Loucy (cell line): ENCODE data around the gene MPHOSPH8.
"Not testable (repeated sequence)": the region's sequence is repeated elsewhere in the genome, so short reads cannot be mapped to it uniquely, and the experiment has no call there.

Source experiments
- H2AFZ ChIP-seq: fragments of 200-600 bp; sonication (generic); 2 replicates; pipeline ENCODE4 v1.6.0; 2016; ENCODE audit warnings: antibody characterized with exemption, mild to moderate bottlenecking, low read length, moderate library complexity
- H3F3A ChIP-seq: fragments of 200-600 bp; 2 replicates; pipeline ENCODE4 v1.6.0; 2016; ENCODE audit warnings: antibody characterized with exemption, low read depth, mild to moderate bottlenecking
- H3K27me3 ChIP-seq: fragments of 200-600 bp; sonication (generic); 2 replicates; pipeline ENCODE4 v1.6.1; 2014; ENCODE audit warnings: low read length, mild to moderate bottlenecking; ENCODE audit not compliant: insufficient read depth, poor library complexity, severe bottlenecking
- H3K36me3 ChIP-seq: fragments of 200-600 bp; sonication (generic); 2 replicates; pipeline ENCODE4 v1.6.1; 2016; ENCODE audit warnings: low read length; ENCODE audit not compliant: insufficient read depth
- H3K4me1 ChIP-seq: fragments of 200-600 bp; sonication (generic); 2 replicates; pipeline ENCODE4 v1.5.1; 2014; ENCODE audit warnings: low read length, mild to moderate bottlenecking; ENCODE audit not compliant: insufficient read depth, poor library complexity, severe bottlenecking
- H3K4me2 ChIP-seq: fragments of 200-600 bp; sonication (generic); 2 replicates; pipeline ENCODE4 v1.6.0; 2014; ENCODE audit warnings: antibody characterized with exemption, low read length, low read depth, mild to moderate bottlenecking; ENCODE audit not compliant: poor library complexity, severe bottlenecking
- H3K4me3 ChIP-seq: fragments of 200-600 bp; sonication (generic); 2 replicates; pipeline ENCODE4 v1.5.1; 2014; ENCODE audit warnings: low read length, mild to moderate bottlenecking, mixed read lengths; ENCODE audit not compliant: poor library complexity, severe bottlenecking
- H3K79me2 ChIP-seq: fragments of 200-600 bp; sonication (generic); 2 replicates; pipeline ENCODE4 v1.6.1; 2014; ENCODE audit warnings: low read length; ENCODE audit not compliant: insufficient read depth
- H3K9ac ChIP-seq: fragments of 200-600 bp; sonication (generic); 2 replicates; pipeline ENCODE4 v1.6.0; 2014; ENCODE audit warnings: mild to moderate bottlenecking, low read depth, low read length, moderate library complexity; ENCODE audit not compliant: poor library complexity, severe bottlenecking
- H3K9me2 ChIP-seq: fragments of 200-600 bp; sonication (generic); replicated peaks from 2 replicates; pipeline ENCODE4 v1.6.1; 2016; ENCODE audit warnings: low read depth, low read length, mixed read lengths
- H3K9me3 ChIP-seq: fragments of 200-600 bp; sonication (generic); 2 replicates; pipeline ENCODE4 v1.6.1; 2014; ENCODE audit warnings: mild to moderate bottlenecking, antibody characterized with exemption, low read length, low read depth; ENCODE audit not compliant: insufficient read depth
- H4K20me1 ChIP-seq: fragments of 200-600 bp; sonication (generic); 2 replicates; pipeline ENCODE4 v1.6.0; 2014; ENCODE audit warnings: antibody characterized with exemption, low read length, mild to moderate bottlenecking; ENCODE audit not compliant: insufficient read depth, poor library complexity, severe bottlenecking
- CTCF ChIP-seq: fragments of 200-600 bp; sonication (generic); conservative IDR thresholded peaks from 2 replicates; pipeline ENCODE4 v1.5.1; 2014; ENCODE audit warnings: mild to moderate bottlenecking, antibody characterized with exemption, low read length
- EZH2phosphoT487 ChIP-seq: fragments of 200-600 bp; IDR thresholded peaks from 2 replicates; pipeline ENCODE4 v1.6.1; 2018; ENCODE audit warnings: antibody characterized with exemption, mild to moderate bottlenecking, moderate library complexity, borderline replicate concordance

The MPHOSPH8 gene

DNA sequence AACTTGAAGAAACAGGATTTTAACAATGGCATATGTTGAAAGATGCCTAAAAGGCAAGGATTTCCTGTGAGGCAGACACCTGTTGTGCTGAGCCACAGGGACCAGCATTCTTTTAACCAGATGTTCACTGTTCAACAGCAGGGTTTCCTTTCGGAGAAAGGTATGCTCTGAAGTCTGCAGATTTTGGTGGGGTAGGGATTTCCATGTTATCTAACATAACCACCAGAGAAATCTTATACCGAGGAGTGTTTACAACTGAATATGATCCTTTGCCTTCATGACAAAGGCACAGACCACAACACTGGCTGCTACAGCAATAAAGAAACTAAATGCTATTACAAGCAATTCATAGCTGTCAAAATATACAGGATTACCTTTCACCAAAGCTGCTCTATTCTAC lies 48.1 kb downstream of the MPHOSPH8 start:
- Histone ChIP-seq H3K4me1 (peaks cover 6% of the 10 kb centered on the region), H3K9me2 (no peaks in the 10 kb centered on the region), H3F3A (no peaks in the 10 kb centered on the region), H3K27me3 (no peaks in the 10 kb centered on the region), H3K36me3 (peaks cover 16% of the 10 kb centered on the region; the same call in 1 of the 2 replicates), H4K20me1 (peaks cover 8% of the 10 kb centered on the region), H3K79me2 (no peaks in the 10 kb centered on the region), H3K4me2 (no peak overlapping the region), H2AFZ (no peak overlapping the region), H3K4me3 (no peak overlapping the region), H3K9me3 (no peaks in the 10 kb centered on the region), H3K9ac (no peak overlapping the region)
- no peak for TF ChIP-seq CTCF
- TF ChIP-seq EZH2phosphoT487 = no peak

GRCh38 chr13:19685034-19685433 lies 51.6 kb downstream of the MPHOSPH8 start:
- Histone ChIP-seq H3F3A (no peaks in the 10 kb centered on the region), H3K4me2 (no peak overlapping the region), H3K27me3 (no peaks in the 10 kb centered on the region), H3K9ac (no peak overlapping the region), H3K9me3 (no peaks in the 10 kb centered on the region), H4K20me1 (peaks cover 8% of the 10 kb centered on the region), H3K4me3 (no peak overlapping the region), H2AFZ (no peak overlapping the region), H3K9me2 (no peaks in the 10 kb centered on the region), H3K4me1 (no peaks in the 10 kb centered on the region), H3K79me2 (no peaks in the 10 kb centered on the region), H3K36me3 (peaks cover 10% of the 10 kb centered on the region; the same call in 1 of the 2 replicates)
- TF ChIP-seq EZH2phosphoT487 (no peak), CTCF (no peak)

- TF ChIP-seq CTCF = no peak
- no peak for TF ChIP-seq EZH2phosphoT487
- Histone ChIP-seq H3K79me2 (no peaks in the 10 kb centered on the region), H3K36me3 (peaks cover 14% of the 10 kb centered on the region; the same call in 1 of the 2 replicates), H3K9ac (no peak overlapping the region), H4K20me1 (peaks cover 8% of the 10 kb centered on the region), H3K4me2 (no peak overlapping the region), H3K27me3 (no peaks in the 10 kb centered on the region), H3F3A (no peaks in the 10 kb centered on the region), H3K9me2 (no peaks in the 10 kb centered on the region), H3K9me3 (no peaks in the 10 kb centered on the region), H2AFZ (no peak overlapping the region), H3K4me1 (no peaks in the 10 kb centered on the region), H3K4me3 (no peak overlapping the region)
Observed at GRCh38 chr13:19685437-19685836, 52.0 kb downstream of the MPHOSPH8 start.

DNA sequence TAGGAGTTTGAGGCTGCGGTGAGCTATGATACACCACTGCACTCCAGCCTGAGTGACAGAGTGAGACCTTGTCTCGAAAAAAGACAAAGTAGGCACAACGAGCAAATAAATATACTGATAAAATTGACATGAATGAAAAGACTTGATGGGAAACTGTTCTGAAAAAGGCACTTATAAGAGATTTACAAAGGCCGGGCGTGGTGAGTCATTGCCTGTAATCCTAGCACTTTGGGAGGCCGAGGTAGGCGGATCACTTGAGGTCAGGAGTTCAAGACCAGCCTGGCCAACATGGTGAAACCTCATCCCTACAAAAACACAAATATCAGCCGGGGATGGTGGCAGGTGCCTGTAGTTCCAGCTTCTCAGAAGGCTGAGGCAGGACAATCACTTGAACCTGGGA lies 58.0 kb downstream of the MPHOSPH8 start:
- not testable (repeated sequence) for H3K4me2 ChIP-seq, H3K9me3 ChIP-seq, H3F3A ChIP-seq, H2AFZ ChIP-seq, H3K4me1 ChIP-seq, H3K4me3 ChIP-seq, H3K79me2 ChIP-seq, H3K9ac ChIP-seq, H3K27me3 ChIP-seq, H4K20me1 ChIP-seq, H3K9me2 ChIP-seq
- H3K36me3 ChIP-seq = peaks cover 25% of the 10 kb centered on the region; the same call in 1 of the 2 replicates
